WTC11 (cell line): ENCODE data around the gene AFF3.

Experiments used
- ELF4 ChIP-seq: sonication (generic); formaldehyde crosslinking; IDR thresholded peaks from 2 replicates; pipeline ENCODE4 v1.8.1; 2022; ENCODE audit warnings: low read depth, mild to moderate bottlenecking, moderate library complexity, missing genetic modification reagents
- JUN ChIP-seq: sonication (generic); formaldehyde crosslinking; IDR thresholded peaks from 2 replicates; pipeline ENCODE4 v1.8.0; 2023; ENCODE audit warnings: mild to moderate bottlenecking, missing genetic modification reagents
- NR2C2 ChIP-seq: sonication (generic); formaldehyde crosslinking; IDR thresholded peaks from 2 replicates; pipeline ENCODE4 v1.8.0; 2022; ENCODE audit warnings: mild to moderate bottlenecking, missing genetic modification reagents
- NR3C1 ChIP-seq: sonication (generic); formaldehyde crosslinking; conservative IDR thresholded peaks from 2 replicates; pipeline ENCODE4 v1.8.1; 2023; ENCODE audit warnings: low read depth, mild to moderate bottlenecking, missing genetic modification reagents
- PRDM15 ChIP-seq: sonication (generic); formaldehyde crosslinking; IDR thresholded peaks from 2 replicates; pipeline ENCODE4 v1.8.0; 2022; ENCODE audit warnings: missing genetic modification reagents
- SP1 ChIP-seq: sonication (generic); formaldehyde crosslinking; conservative IDR thresholded peaks from 2 replicates; pipeline ENCODE4 v1.8.1; 2022; ENCODE audit warnings: missing genetic modification reagents
- TCF7 ChIP-seq: sonication (generic); formaldehyde crosslinking; IDR thresholded peaks from 2 replicates; pipeline ENCODE4 v1.8.0; 2022; ENCODE audit warnings: mild to moderate bottlenecking, low read depth, missing genetic modification reagents, moderate library complexity
- ZBTB21 ChIP-seq: sonication (generic); formaldehyde crosslinking; IDR thresholded peaks from 2 replicates; pipeline ENCODE4 v1.8.1; 2023; ENCODE audit warnings: mild to moderate bottlenecking, missing genetic modification reagents, borderline replicate concordance
- ZNF138 ChIP-seq: sonication (generic); formaldehyde crosslinking; conservative IDR thresholded peaks from 2 replicates; pipeline ENCODE4 v1.8.1; 2022; ENCODE audit warnings: mild to moderate bottlenecking, moderate library complexity, missing genetic modification reagents
- ZNF396 ChIP-seq: fragments of 250-450 bp; sonication (Bioruptor Pico); IDR thresholded peaks from 2 replicates; pipeline ENCODE4 v1.8.0; 2021; ENCODE audit warnings: mild to moderate bottlenecking, moderate library complexity, borderline replicate concordance
- TF ChIP-seq, protein P1 (sequence below): fragments of 200-600 bp; IDR thresholded peaks from 2 replicates; pipeline ENCODE4 v1.8.0; 2022; ENCODE audit warnings: antibody characterized with exemption
- TF ChIP-seq, protein P2 (sequence below): sonication (generic); formaldehyde crosslinking; IDR thresholded peaks from 2 replicates; pipeline ENCODE4 v1.8.1; 2022; ENCODE audit warnings: low read depth, missing genetic modification reagents, borderline replicate concordance
- TF ChIP-seq, protein P3 (sequence below): fragments of 250-450 bp; sonication (Bioruptor Pico); IDR thresholded peaks from 2 replicates; pipeline ENCODE4 v1.9.0; 2021; ENCODE audit warnings: mild to moderate bottlenecking
- TF ChIP-seq, protein P4 (sequence below): sonication (generic); formaldehyde crosslinking; IDR thresholded peaks from 2 replicates; pipeline ENCODE4 v1.8.0; 2022; ENCODE audit warnings: mild to moderate bottlenecking, missing genetic modification reagents

DNA sequence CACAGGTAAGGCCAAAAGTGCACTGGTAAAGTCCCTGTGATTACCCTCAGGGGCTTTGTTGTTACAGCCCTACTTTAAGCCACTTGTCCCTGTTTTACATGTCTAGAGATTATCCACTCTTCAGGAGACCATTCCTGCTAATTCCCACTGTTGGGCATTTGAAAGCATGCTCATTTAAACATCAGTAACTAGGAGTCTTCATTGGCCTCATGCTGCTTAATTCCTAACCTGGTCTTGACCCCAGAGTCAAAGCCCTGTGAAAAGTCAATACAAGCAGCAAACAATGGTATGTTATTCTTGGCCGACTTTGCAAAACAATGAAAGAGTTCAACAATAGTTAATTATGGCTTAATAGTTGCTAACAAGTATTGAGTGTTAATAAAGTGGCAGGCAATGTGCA, 23.2 kb downstream of the AFF3 start:
- TF ChIP-seq, protein P1, sequence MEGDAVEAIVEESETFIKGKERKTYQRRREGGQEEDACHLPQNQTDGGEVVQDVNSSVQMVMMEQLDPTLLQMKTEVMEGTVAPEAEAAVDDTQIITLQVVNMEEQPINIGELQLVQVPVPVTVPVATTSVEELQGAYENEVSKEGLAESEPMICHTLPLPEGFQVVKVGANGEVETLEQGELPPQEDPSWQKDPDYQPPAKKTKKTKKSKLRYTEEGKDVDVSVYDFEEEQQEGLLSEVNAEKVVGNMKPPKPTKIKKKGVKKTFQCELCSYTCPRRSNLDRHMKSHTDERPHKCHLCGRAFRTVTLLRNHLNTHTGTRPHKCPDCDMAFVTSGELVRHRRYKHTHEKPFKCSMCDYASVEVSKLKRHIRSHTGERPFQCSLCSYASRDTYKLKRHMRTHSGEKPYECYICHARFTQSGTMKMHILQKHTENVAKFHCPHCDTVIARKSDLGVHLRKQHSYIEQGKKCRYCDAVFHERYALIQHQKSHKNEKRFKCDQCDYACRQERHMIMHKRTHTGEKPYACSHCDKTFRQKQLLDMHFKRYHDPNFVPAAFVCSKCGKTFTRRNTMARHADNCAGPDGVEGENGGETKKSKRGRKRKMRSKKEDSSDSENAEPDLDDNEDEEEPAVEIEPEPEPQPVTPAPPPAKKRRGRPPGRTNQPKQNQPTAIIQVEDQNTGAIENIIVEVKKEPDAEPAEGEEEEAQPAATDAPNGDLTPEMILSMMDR, result no peak
- TF ChIP-seq ZBTB21 (CRISPR knock-in tag) (no peak), JUN (CRISPR knock-in tag) (no peak), ZNF396 (CRISPR knock-in tag) (no peak), PRDM15 (no peak), TCF7 (CRISPR knock-in tag) (no peak), ELF4 (CRISPR knock-in tag) (no peak), ZNF138 (CRISPR knock-in tag) (no peak), NR3C1 (no peak), NR2C2 (CRISPR knock-in tag) (no peak), SP1 (CRISPR knock-in tag) (no peak)
- TF ChIP-seq, protein P2, sequence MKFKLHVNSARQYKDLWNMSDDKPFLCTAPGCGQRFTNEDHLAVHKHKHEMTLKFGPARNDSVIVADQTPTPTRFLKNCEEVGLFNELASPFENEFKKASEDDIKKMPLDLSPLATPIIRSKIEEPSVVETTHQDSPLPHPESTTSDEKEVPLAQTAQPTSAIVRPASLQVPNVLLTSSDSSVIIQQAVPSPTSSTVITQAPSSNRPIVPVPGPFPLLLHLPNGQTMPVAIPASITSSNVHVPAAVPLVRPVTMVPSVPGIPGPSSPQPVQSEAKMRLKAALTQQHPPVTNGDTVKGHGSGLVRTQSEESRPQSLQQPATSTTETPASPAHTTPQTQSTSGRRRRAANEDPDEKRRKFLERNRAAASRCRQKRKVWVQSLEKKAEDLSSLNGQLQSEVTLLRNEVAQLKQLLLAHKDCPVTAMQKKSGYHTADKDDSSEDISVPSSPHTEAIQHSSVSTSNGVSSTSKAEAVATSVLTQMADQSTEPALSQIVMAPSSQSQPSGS, result no peak
- TF ChIP-seq, protein P3, sequence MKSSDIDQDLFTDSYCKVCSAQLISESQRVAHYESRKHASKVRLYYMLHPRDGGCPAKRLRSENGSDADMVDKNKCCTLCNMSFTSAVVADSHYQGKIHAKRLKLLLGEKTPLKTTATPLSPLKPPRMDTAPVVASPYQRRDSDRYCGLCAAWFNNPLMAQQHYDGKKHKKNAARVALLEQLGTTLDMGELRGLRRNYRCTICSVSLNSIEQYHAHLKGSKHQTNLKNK, result no peak
- TF ChIP-seq, protein P4, sequence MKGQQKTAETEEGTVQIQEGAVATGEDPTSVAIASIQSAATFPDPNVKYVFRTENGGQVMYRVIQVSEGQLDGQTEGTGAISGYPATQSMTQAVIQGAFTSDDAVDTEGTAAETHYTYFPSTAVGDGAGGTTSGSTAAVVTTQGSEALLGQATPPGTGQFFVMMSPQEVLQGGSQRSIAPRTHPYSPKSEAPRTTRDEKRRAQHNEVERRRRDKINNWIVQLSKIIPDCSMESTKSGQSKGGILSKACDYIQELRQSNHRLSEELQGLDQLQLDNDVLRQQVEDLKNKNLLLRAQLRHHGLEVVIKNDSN (CRISPR knock-in tag), result no peak
